GM12878 (cell line): ENCODE measurements around the gene FEN1. TPM values are rescaled to one million over a fixed set of nuclear protein-coding genes. Genes with fewer than 3 reads are reported as not detected.

Experiments used
- ATAC-seq: fragments of 200-7000 bp; cut with Tn5 transposase; 3 replicates; pipeline ENCODE4 v1.9.1; 2020; ENCODE audit warnings: mild to moderate bottlenecking, moderate library complexity
- BruUV-seq: library from RNA; stranded (reverse); fragments of 400-500 nt; replicated peaks from 2 replicates; lab custom pipeline; 2021; lab: Mats Ljungman, UMichigan
- CTCF ChIA-PET: fragments of 300-600 bp; sonication (Branson Sonifier 250); formaldehyde crosslinking; extraction: SDS; loops from one replicate; lab custom pipeline; 2021; ENCODE audit warnings: inconsistent platforms; lab: Yijun Ruan, JAX
- POLR2A ChIA-PET: fragments of 350-600 bp; formaldehyde crosslinking; extraction: SDS; loops from one replicate; lab custom pipeline; 2021; ENCODE audit warnings: inconsistent platforms; lab: Charles Lee
- RAD21 ChIA-PET: fragments of 300-600 bp; sonication (Branson Sonifier 250); formaldehyde crosslinking; loops from one replicate; lab custom pipeline; 2023; ENCODE audit warnings: antibody characterized with exemption; ENCODE audit not compliant: unreplicated experiment; lab: Charles Lee
- SMC1A ChIA-PET: fragments of 300-600 bp; sonication (Branson Sonifier 250); formaldehyde crosslinking; loops from one replicate; lab custom pipeline; 2023; ENCODE audit not compliant: unreplicated experiment, uncharacterized antibody; lab: Charles Lee
- DNase-seq: peaks from one replicate; pipeline ENCODE4 v3.0.0-alpha.2; 2011; ENCODE audit warnings: low read depth, low spot score
- FAIRE-seq: peaks from 3 replicates; lab custom pipeline; 2011; peaks lifted over from hg19 to GRCh38; lab: Jason Lieb, UNC
- H2AFZ ChIP-seq: 2 replicates; pipeline ENCODE4 v1.6.0; 2011; ENCODE audit warnings: low read depth, low read length, control low read depth; ENCODE audit not compliant: control insufficient read depth
- H3K27ac ChIP-seq: 2 replicates; pipeline ENCODE4 v1.5.1; 2011; ENCODE audit warnings: control low read depth; ENCODE audit not compliant: control insufficient read depth, insufficient read depth
- H3K27me3 ChIP-seq, 2 experiments: replicated peaks in 1 of 2; 2 replicates each; pipeline versions ENCODE4 v1.6.0 to v1.6.1; 2011; ENCODE audit warnings: low read length in 1 of 2; ENCODE audit not compliant: control insufficient read depth in 2 of 2, insufficient read depth in 2 of 2
- H3K36me3 ChIP-seq, 2 experiments: 2 replicates each; pipeline ENCODE4 v1.5.1; 2011; ENCODE audit warnings: low read length in 1 of 2; ENCODE audit not compliant: control insufficient read depth in 2 of 2, insufficient read depth in 2 of 2
- H3K4me1 ChIP-seq: 2 replicates; pipeline ENCODE4 v1.6.1; 2011; ENCODE audit warnings: mild to moderate bottlenecking, low read length, moderate library complexity, mixed read lengths; ENCODE audit not compliant: control insufficient read depth, insufficient read depth
- H3K4me2 ChIP-seq: 2 replicates; pipeline ENCODE4 v1.6.0; 2011; ENCODE audit warnings: control low read depth; ENCODE audit not compliant: control insufficient read depth, insufficient read depth
- H3K4me3 ChIP-seq: fragments of 200-600 bp; sonication (generic); 2 replicates; pipeline ENCODE4 v1.5.1; 2016
- H3K79me2 ChIP-seq: 2 replicates; pipeline ENCODE4 v1.6.0; 2011; ENCODE audit warnings: low read length; ENCODE audit not compliant: control insufficient read depth, insufficient read depth
- H3K9ac ChIP-seq: 2 replicates; pipeline ENCODE4 v1.8.0; 2011; ENCODE audit warnings: low read length, control low read depth, mixed read lengths; ENCODE audit not compliant: control insufficient read depth, insufficient read depth
- H3K9me3 ChIP-seq: replicated peaks from 3 replicates; pipeline ENCODE4 v1.5.1; 2011; ENCODE audit warnings: mild to moderate bottlenecking, low read length; ENCODE audit not compliant: control insufficient read depth, insufficient read depth
- H4K20me1 ChIP-seq: 2 replicates; pipeline ENCODE4 v1.6.0; 2011; ENCODE audit not compliant: control insufficient read depth, insufficient read depth
- E2F4 ChIP-seq: IDR thresholded peaks from 2 replicates; pipeline ENCODE4 v1.6.1; 2012; ENCODE audit warnings: low read depth, low read length, improper control_type of control experiment
- MAX ChIP-seq: IDR thresholded peaks from 2 replicates; pipeline ENCODE4 v1.6.1; 2012; ENCODE audit warnings: low read depth, low read length, improper control_type of control experiment
- MEF2A ChIP-seq: IDR thresholded peaks from 2 replicates; pipeline ENCODE4 v1.6.1; 2011; ENCODE audit warnings: low read depth, mild to moderate bottlenecking, low read length, moderate library complexity; ENCODE audit not compliant: insufficient read depth
- NR2F1 ChIP-seq: fragments of 450-650 bp; conservative IDR thresholded peaks from 2 replicates; pipeline ENCODE4 v1.6.1; 2017; ENCODE audit warnings: mild to moderate bottlenecking
- RBBP5 ChIP-seq: fragments of 200-600 bp; sonication (generic); conservative IDR thresholded peaks from 2 replicates; pipeline ENCODE4 v1.6.1; 2016
- WGBS: methylation state at CpG from one replicate; pipeline ENCODE4 v1.1.6; 2016; ENCODE audit warnings: low lambda C conversion rate; ENCODE audit not compliant: insufficient replicate concordance, insufficient coverage; ENCODE audit errors: missing lambda C conversion rate; 5-methylcytosine and 5-hydroxymethylcytosine counted together
- in situ Hi-C: fragments of 300-500 bp; cut with MboI; formaldehyde crosslinking; loops from 9 replicates; pipeline ENCODE4 v1.14.3; 2018; ENCODE audit warnings: mixed read lengths
- intact Hi-C: fragments of 100-400 bp; cut with micrococcal nuclease; formaldehyde crosslinking; loops from one replicate; pipeline ENCODE4 v1.14.2; 2022; ENCODE audit not compliant: unreplicated experiment
- polyA plus RNA-seq, 11 experiments: library from polyadenylated mRNA; depleted of rRNA in 4 of 11; unstranded in 6 of 11; stranded (reverse) in 5 of 11; fragments of >200 nt; fragmentation: Nextera tagmentation in 4 of 11; fragmentation: Illumina TruSeq in 1 of 11; extraction: Ambion mirVana in 4 of 11; extraction: Trizol in 1 of 11; gene quantifications; 1 replicate in 1 of 11; 2 replicates in 10 of 11; pipeline versions ENCODE4 v1.2.1 to v1.2.3, GENCODE V29; 2011 to 2016; ENCODE audit warnings: inconsistent platforms in 2 of 11, missing spikeins in 2 of 11, low read depth in 1 of 11
- total RNA-seq, 4 experiments: library from RNA; depleted of rRNA in 3 of 4; stranded (reverse); fragments of >200 nt in 3 of 4; fragmentation: Illumina TruSeq in 1 of 4; extraction: Trizol in 1 of 4; gene quantifications; 2 replicates each; pipeline versions ENCODE4 v1.2.1 to v1.2.3, GENCODE V29; 2013 to 2021

The FEN1 gene
- total and polyA plus RNA-seq, 10 of the 15 experiments (the other 5 are each of a cell fraction or from before 2014, with no cell fraction given), result 54.8 to 282 (median 125) TPM

DNA sequence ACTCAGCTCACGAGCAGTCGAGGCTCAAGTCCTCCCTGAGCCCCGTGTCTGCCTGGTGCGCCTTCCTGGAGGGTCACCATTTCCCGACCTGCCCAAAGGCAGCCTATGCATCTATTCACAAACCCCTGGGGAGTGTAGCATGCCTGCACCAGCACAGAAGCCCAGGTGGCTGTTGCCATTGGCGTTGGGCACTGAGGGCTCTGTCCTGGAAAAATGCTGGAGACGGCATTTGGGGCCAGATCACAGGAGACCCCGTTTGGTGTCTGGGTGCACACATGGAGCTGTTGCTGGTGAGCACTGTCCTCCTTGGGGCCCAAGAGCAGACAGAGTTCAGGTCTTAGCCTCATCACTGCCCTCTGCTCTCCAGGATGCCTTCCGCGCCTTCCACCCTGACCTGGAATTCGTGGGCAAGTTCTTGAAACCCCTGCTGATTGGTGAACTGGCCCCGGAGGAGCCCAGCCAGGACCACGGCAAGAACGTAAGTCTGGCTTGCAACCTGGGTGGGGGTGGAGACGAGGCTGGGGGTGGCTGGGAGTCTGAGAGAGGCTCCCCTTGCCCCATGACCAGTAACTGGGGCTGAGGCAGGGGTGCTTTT is 44.8 kb downstream of the FEN1 start:
- in situ Hi-C loops (no loop called here), intact Hi-C loops (no loop called here)
- no peak for DNase-seq
- no peak for FAIRE-seq
- no peaks in the 10 kb centered on the region for H3K27me3 ChIP-seq
- no peak overlapping the region for H3K9ac ChIP-seq
- 83% methylated on average over 15 of the region's 15 CpGs for WGBS
- no peak overlapping the region for H2AFZ ChIP-seq
- RAD21 ChIA-PET, result interaction anchor here (1.6 kb wide), 1 partner anchor 22 kb away, joined by 3 read pairs; no protein-coding TSS in a partner anchor
- H3K4me3 ChIP-seq, result no peak overlapping the region
- peaks cover 28 to 33% of the 10 kb centered on the region in 2 experiments for H3K36me3 ChIP-seq
- ATAC-seq, result no peak
- H3K9me3 ChIP-seq, result no peaks in the 10 kb centered on the region
- peaks cover 46% of the 10 kb centered on the region for H3K79me2 ChIP-seq
- no peak for TF ChIP-seq RBBP5
- TF ChIP-seq E2F4, result no peak
- no peak for TF ChIP-seq MEF2A
- TF ChIP-seq NR2F1, result no peak
- TF ChIP-seq MAX, result no peak
- POLR2A ChIA-PET, result interaction anchor here (1.0 to 4.8 kb wide), 3 partner anchors 21 to 44 kb away, joined by 3 to 76 read pairs (median 22); partner anchors contain the start of gene FADS1
- CTCF ChIA-PET, result interaction anchor here (1.5 to 2.7 kb wide), 2 partner anchors 40 to 271 kb away, joined by 3 to 12 read pairs; no protein-coding TSS in a partner anchor
- no peak overlapping the region for H3K4me2 ChIP-seq
- peaks cover 25% of the 10 kb centered on the region for H3K4me1 ChIP-seq
- SMC1A ChIA-PET, result interaction anchor here (2.4 kb wide), 1 partner anchor 40 kb away, joined by 15 read pairs; no protein-coding TSS in a partner anchor
- BruUV-seq, result no TSS peak
- H4K20me1 ChIP-seq, result no peaks in the 10 kb centered on the region
- no peak overlapping the region for H3K27ac ChIP-seq
